ENCODE measurements around the gene TRMT13. TPM values are rescaled to one million over a fixed set of nuclear protein-coding genes. Genes with fewer than 3 reads are reported as not detected.

Gene TRMT13
- total and polyA plus RNA-seq, 2 of the 13 experiments (the other 11 are each of a cell fraction or from before 2014, with no cell fraction given), result 10.0 to 12.4 TPM

- TF ChIP-seq ZNF737 (CRISPR knock-in tag; IDR thresholded peaks at IDR 0.05; ENCODE audit: borderline replicate concordance), result no peak
- no peak; the same call in 1 of the 2 replicates for TF ChIP-seq ZNF317 (CRISPR knock-in tag; IDR thresholded peaks at IDR 0.05)
- no peak for TF ChIP-seq ZNF296 (CRISPR knock-in tag; conservative IDR thresholded peaks at IDR 0.05)
- TF ChIP-seq SRY (CRISPR knock-in tag; IDR thresholded peaks at IDR 0.05), result no peak
- TF ChIP-seq, protein P1, sequence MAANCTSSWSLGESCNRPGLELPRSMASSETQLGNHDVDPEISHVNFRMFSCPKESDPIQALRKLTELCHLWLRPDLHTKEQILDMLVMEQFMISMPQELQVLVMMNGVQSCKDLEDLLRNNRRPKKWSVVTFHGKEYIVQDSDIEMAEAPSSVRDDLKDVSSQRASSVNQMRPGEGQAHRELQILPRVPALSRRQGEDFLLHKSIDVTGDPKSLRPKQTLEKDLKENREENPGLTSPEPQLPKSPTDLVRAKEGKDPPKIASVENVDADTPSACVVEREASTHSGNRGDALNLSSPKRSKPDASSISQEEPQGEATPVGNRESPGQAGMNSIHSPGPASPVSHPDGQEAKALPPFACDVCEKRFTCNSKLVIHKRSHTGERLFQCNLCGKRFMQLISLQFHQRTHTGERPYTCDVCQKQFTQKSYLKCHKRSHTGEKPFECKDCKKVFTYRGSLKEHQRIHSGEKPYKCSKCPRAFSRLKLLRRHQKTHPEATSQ (CRISPR knock-in tag; IDR thresholded peaks at IDR 0.05; ENCODE audit: borderline replicate concordance), result 0 out of 2 replicates have a peak, but pooled peaks have one; percentile 68
- TF ChIP-seq ZNF30 (CRISPR knock-in tag; IDR thresholded peaks at IDR 0.05), result no peak
- TF ChIP-seq NCOA5 (CRISPR knock-in tag; IDR thresholded peaks at IDR 0.05), result no peak
- no peak for TF ChIP-seq SP1 (IDR thresholded peaks at IDR 0.05)
- no peak for TF ChIP-seq SP1 (CRISPR knock-in tag; IDR thresholded peaks at IDR 0.05)
- TF ChIP-seq TAF1 (CRISPR knock-in tag; IDR thresholded peaks at IDR 0.05), result peak; percentile 71
- TF ChIP-seq PTBP1 (IDR thresholded peaks at IDR 0.05; ENCODE audit: low read depth, low read length, poor library complexity, severe bottlenecking), result no peak
- TF ChIP-seq DR1 (CRISPR knock-in tag; IDR thresholded peaks at IDR 0.05), result no peak
- no peak for TF ChIP-seq CCDC6 (CRISPR knock-in tag; IDR thresholded peaks at IDR 0.05)
- TF ChIP-seq RBFOX2 (IDR thresholded peaks at IDR 0.05; ENCODE audit: low read depth, low read length), result peak; percentile 72
- TF ChIP-seq MBD4 (IDR thresholded peaks at IDR 0.05; ENCODE audit: borderline replicate concordance, low read length), result no peak
- TF ChIP-seq ATF5 (CRISPR knock-in tag; IDR thresholded peaks at IDR 0.05; ENCODE audit: low read depth), result no peak
- TF ChIP-seq ZNF646 (CRISPR knock-in tag; IDR thresholded peaks at IDR 0.05), result no peak
- TF ChIP-seq ZBTB7B (CRISPR knock-in tag; IDR thresholded peaks at IDR 0.05), result 0 out of 2 replicates have a peak, but pooled peaks have one; percentile 38
- TF ChIP-seq SALL1 (CRISPR knock-in tag; IDR thresholded peaks at IDR 0.05), result peak; percentile 64; the same call in 1 of the 2 replicates
- TF ChIP-seq HMG20B (CRISPR knock-in tag; conservative IDR thresholded peaks at IDR 0.05), result no peak
- TF ChIP-seq NCOR1 (IDR thresholded peaks at IDR 0.05; ENCODE audit: borderline replicate concordance, low read length), result no peak; the same call in 1 of the 2 replicates
- TF ChIP-seq TCF7L2 (IDR thresholded peaks at IDR 0.05; ENCODE audit: low read depth, low read length), result no peak
Observed at GRCh38 chr1:100132566-100133477, at the start of gene TRMT13, which contains the start of gene SASS6 (continued).

All from HepG2 (cell line).